Panc1 (cell line): ENCODE measurements around the gene CNTNAP4. TPM values are rescaled to one million over a fixed set of nuclear protein-coding genes. Genes with fewer than 3 reads are reported as not detected.

Source experiments
- ATAC-seq: fragments of 200-7000 bp; cut with Tn5 transposase; 2 replicates; pipeline ENCODE4 v1.9.1; 2020; ENCODE audit warnings: mild to moderate bottlenecking, moderate library complexity
- BruUV-seq: library from RNA; stranded (reverse); fragments of 400-500 nt; replicated peaks from 2 replicates; lab custom pipeline; 2021; lab: Mats Ljungman, UMichigan
- CTCF ChIA-PET: fragments of 300-600 bp; sonication (Branson Sonifier 250); formaldehyde crosslinking; loops from one replicate; lab custom pipeline; 2022; ENCODE audit warnings: antibody characterized with exemption; lab: Charles Lee
- POLR2A ChIA-PET: fragments of 300-600 bp; sonication (Branson Sonifier 250); formaldehyde crosslinking; loops from one replicate; lab custom pipeline; 2022; ENCODE audit warnings: antibody characterized with exemption; lab: Charles Lee
- DNase-seq: peaks from one replicate; pipeline ENCODE4 v3.0.0-alpha.2; 2010; ENCODE audit warnings: low read depth, low spot score
- H3K27ac ChIP-seq: 2 replicates; pipeline ENCODE4 v1.5.1; 2011; ENCODE audit warnings: mild to moderate bottlenecking, low read length, inconsistent platforms
- H3K27me3 ChIP-seq: fragments of 200-500 bp; sonication (Bioruptor generic); 2 replicates; pipeline ENCODE4 v1.6.0; 2014; ENCODE audit warnings: low read length, inconsistent platforms; ENCODE audit not compliant: control insufficient read depth, insufficient read depth
- H3K36me3 ChIP-seq: fragments of 200-500 bp; sonication (Bioruptor generic); 2 replicates; pipeline ENCODE4 v1.5.1; 2014; ENCODE audit warnings: inconsistent platforms, mild to moderate bottlenecking, low read length, moderate library complexity; ENCODE audit not compliant: control insufficient read depth, insufficient read depth
- H3K4me1 ChIP-seq: 2 replicates; pipeline ENCODE4 v1.5.1; 2011; ENCODE audit warnings: inconsistent platforms, mild to moderate bottlenecking, low read length, moderate library complexity; ENCODE audit not compliant: control insufficient read depth, insufficient read depth
- H3K4me3 ChIP-seq, 2 experiments: 2 replicates each; pipeline ENCODE4 v1.5.1; 2011 to 2012; ENCODE audit warnings: low read depth in 2 of 2, low read length in 2 of 2, mild to moderate bottlenecking in 2 of 2, inconsistent platforms in 1 of 2, moderate library complexity in 1 of 2
- H3K9me3 ChIP-seq: fragments of 200-500 bp; sonication (Bioruptor generic); 2 replicates; pipeline ENCODE4 v1.5.1; 2014; ENCODE audit warnings: low read depth, mild to moderate bottlenecking, inconsistent platforms, low read length, moderate library complexity; ENCODE audit not compliant: control insufficient read depth, insufficient read depth
- POLR2AphosphoS5 ChIP-seq: IDR thresholded peaks from 2 replicates; pipeline ENCODE4 v1.6.1; 2012; ENCODE audit warnings: mild to moderate bottlenecking, low read depth, low read length, moderate library complexity
- SIN3A ChIP-seq: IDR thresholded peaks from 2 replicates; pipeline ENCODE4 v1.6.1; 2012; ENCODE audit warnings: low read depth, mild to moderate bottlenecking, low read length, moderate library complexity, borderline replicate concordance; ENCODE audit not compliant: insufficient read depth
- TCF7L2 ChIP-seq: IDR thresholded peaks from 2 replicates; pipeline ENCODE4 v1.6.1; 2011; ENCODE audit warnings: mild to moderate bottlenecking, low read depth, low read length, inconsistent platforms
- in situ Hi-C: cut with HindIII; loops from 2 replicates; pipeline ENCODE4 v1.10.0; 2016; ENCODE audit warnings: low sequenced_read_pairs, low pct_unique_long_range_greater_than_20kb
- intact Hi-C: fragments of 100-400 bp; cut with micrococcal nuclease; formaldehyde crosslinking; loops from one replicate; pipeline ENCODE4 v1.10.0; 2022; ENCODE audit not compliant: unreplicated experiment
- total RNA-seq: library from RNA; stranded (reverse); gene quantifications from one replicate; pipeline ENCODE4 v1.2.1, GENCODE V29; 2021; ENCODE audit not compliant: unreplicated experiment
- TF ChIP-seq, protein P1 (sequence below), 2 experiments: IDR thresholded peaks; 2 replicates each; pipeline ENCODE4 v1.6.1; 2011 to 2012; ENCODE audit warnings: low read depth in 2 of 2, control low read depth in 1 of 2, low read length in 1 of 2, mild to moderate bottlenecking in 1 of 2, moderate library complexity in 1 of 2; ENCODE audit not compliant: insufficient read depth in 1 of 2
- TF ChIP-seq, protein P2 (sequence below): fragments of 450-650 bp; IDR thresholded peaks from 2 replicates; pipeline ENCODE4 v1.5.1; 2017; ENCODE audit warnings: mild to moderate bottlenecking

Gene CNTNAP4
- total RNA-seq, 1 experiment from 2014 or later: not detected

DNA sequence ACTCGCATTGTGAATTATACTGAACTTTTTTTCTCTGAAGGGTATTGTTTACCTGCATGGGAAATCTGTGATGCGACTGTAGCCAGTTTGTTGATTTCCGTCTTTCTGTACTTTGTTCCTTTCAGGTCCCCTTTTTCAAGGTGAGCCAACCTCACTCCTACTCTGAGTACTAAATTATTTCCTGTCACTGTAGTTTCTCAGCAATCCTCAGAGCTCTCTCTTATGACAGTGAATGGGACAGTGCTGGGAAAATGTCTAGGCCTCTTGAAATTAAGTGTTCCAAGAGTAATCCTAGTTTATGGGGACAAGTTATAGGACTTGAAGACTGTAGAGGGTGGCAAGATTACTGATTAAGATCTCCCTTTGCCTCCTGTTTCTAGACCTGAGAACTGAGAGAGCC lies 167.6 kb downstream of the CNTNAP4 start:
- intact Hi-C loops: no loop called here
- in situ Hi-C loops: no loop called here
- Histone ChIP-seq H3K4me3 (no peak overlapping the region), H3K27ac (no peak overlapping the region), H3K36me3 (no peaks in the 10 kb centered on the region), H3K27me3 (no peaks in the 10 kb centered on the region), H3K4me1 (no peaks in the 10 kb centered on the region), H3K9me3 (no peaks in the 10 kb centered on the region)
- ChIA-PET CTCF (no interaction called here), POLR2A (no interaction called here)
- ATAC-seq (no peak), DNase-seq (no peak)
- no TSS peak for BruUV-seq
- no peak for TF ChIP-seq POLR2AphosphoS5
- TF ChIP-seq TCF7L2: no peak
- TF ChIP-seq, protein P1, sequence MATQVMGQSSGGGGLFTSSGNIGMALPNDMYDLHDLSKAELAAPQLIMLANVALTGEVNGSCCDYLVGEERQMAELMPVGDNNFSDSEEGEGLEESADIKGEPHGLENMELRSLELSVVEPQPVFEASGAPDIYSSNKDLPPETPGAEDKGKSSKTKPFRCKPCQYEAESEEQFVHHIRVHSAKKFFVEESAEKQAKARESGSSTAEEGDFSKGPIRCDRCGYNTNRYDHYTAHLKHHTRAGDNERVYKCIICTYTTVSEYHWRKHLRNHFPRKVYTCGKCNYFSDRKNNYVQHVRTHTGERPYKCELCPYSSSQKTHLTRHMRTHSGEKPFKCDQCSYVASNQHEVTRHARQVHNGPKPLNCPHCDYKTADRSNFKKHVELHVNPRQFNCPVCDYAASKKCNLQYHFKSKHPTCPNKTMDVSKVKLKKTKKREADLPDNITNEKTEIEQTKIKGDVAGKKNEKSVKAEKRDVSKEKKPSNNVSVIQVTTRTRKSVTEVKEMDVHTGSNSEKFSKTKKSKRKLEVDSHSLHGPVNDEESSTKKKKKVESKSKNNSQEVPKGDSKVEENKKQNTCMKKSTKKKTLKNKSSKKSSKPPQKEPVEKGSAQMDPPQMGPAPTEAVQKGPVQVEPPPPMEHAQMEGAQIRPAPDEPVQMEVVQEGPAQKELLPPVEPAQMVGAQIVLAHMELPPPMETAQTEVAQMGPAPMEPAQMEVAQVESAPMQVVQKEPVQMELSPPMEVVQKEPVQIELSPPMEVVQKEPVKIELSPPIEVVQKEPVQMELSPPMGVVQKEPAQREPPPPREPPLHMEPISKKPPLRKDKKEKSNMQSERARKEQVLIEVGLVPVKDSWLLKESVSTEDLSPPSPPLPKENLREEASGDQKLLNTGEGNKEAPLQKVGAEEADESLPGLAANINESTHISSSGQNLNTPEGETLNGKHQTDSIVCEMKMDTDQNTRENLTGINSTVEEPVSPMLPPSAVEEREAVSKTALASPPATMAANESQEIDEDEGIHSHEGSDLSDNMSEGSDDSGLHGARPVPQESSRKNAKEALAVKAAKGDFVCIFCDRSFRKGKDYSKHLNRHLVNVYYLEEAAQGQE (IDR thresholded peaks at IDR 0.05; ENCODE audit: insufficient read depth in 1 of 2, low read depth in 2 of 2, low read length in 1 of 2): no peak
- TF ChIP-seq, protein P2, sequence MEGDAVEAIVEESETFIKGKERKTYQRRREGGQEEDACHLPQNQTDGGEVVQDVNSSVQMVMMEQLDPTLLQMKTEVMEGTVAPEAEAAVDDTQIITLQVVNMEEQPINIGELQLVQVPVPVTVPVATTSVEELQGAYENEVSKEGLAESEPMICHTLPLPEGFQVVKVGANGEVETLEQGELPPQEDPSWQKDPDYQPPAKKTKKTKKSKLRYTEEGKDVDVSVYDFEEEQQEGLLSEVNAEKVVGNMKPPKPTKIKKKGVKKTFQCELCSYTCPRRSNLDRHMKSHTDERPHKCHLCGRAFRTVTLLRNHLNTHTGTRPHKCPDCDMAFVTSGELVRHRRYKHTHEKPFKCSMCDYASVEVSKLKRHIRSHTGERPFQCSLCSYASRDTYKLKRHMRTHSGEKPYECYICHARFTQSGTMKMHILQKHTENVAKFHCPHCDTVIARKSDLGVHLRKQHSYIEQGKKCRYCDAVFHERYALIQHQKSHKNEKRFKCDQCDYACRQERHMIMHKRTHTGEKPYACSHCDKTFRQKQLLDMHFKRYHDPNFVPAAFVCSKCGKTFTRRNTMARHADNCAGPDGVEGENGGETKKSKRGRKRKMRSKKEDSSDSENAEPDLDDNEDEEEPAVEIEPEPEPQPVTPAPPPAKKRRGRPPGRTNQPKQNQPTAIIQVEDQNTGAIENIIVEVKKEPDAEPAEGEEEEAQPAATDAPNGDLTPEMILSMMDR: no peak
- no peak for TF ChIP-seq SIN3A

DNA sequence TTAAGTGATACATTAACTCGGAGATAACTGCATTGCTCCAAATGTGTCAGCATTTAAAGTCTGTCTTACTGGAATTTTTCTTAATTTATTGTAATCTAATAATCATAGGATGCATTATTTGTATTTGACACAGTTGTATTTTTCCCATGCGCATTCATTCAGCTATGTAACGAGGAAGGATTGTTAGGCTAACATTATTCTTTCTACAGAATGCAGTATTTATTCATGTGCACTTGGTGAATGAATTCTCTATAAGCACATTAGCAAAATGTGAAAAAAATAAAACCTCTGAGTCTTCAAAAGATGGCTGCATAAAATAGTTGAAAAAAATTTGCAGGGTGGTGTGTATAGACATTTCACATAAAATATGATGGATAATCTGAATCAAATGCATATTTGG lies 168.6 kb downstream of the CNTNAP4 start:
- no TSS peak for BruUV-seq
- POLR2A ChIA-PET: no interaction called here
- no peak overlapping the region for H3K4me3 ChIP-seq

More for the DNA sequence above, 168.6 kb downstream of the CNTNAP4 start:
- no peaks in the 10 kb centered on the region for H3K9me3 ChIP-seq
- no peaks in the 10 kb centered on the region for H3K27me3 ChIP-seq
- ATAC-seq (no peak), DNase-seq (no peak)
- in situ Hi-C loops (no loop called here), intact Hi-C loops (no loop called here)
- CTCF ChIA-PET: no interaction called here
- no peaks in the 10 kb centered on the region for H3K4me1 ChIP-seq
- H3K27ac ChIP-seq: no peak overlapping the region
- TF ChIP-seq, protein P2: no peak
- TF ChIP-seq POLR2AphosphoS5 (no peak), TCF7L2 (no peak), SIN3A (no peak)
- TF ChIP-seq, protein P1 (IDR thresholded peaks at IDR 0.05; ENCODE audit: insufficient read depth in 1 of 2, low read depth in 2 of 2, low read length in 1 of 2): no peak
- no peaks in the 10 kb centered on the region for H3K36me3 ChIP-seq
